HL-60 (cell line): ENCODE measurements around the gene FAM89B.
A peak's percentile ranks its signal among the peaks of the same experiment; 100 is the strongest.

Source experiments
- DNase-seq, 2 experiments: peaks; one replicate each; pipeline ENCODE4 v3.0.0-alpha.2; 2010 to 2020; ENCODE audit warnings: low read depth in 1 of 2, low spot score in 1 of 2
- H3K27ac ChIP-seq: fragments of 250-450 bp; sonication (Bioruptor Pico); replicated peaks from 2 replicates; pipeline ENCODE4 v1.5.1; 2020; ENCODE audit warnings: mild to moderate bottlenecking, moderate library complexity
- H3K27me3 ChIP-seq: fragments of 250-450 bp; sonication (Bioruptor Pico); 2 replicates; pipeline ENCODE4 v1.5.1; 2021; ENCODE audit warnings: mild to moderate bottlenecking, moderate library complexity; ENCODE audit not compliant: insufficient read depth, poor library complexity, severe bottlenecking
- H3K4me3 ChIP-seq: replicated peaks from 2 replicates; pipeline ENCODE4 v1.5.1; 2011; ENCODE audit warnings: mild to moderate bottlenecking, control low read depth, low read length; ENCODE audit not compliant: insufficient read depth
- GABPA ChIP-seq: IDR thresholded peaks from 2 replicates; pipeline ENCODE4 v1.6.1; 2012; ENCODE audit warnings: low read depth
- POLR2AphosphoS5 ChIP-seq: IDR thresholded peaks from 2 replicates; pipeline ENCODE4 v1.6.1; 2012; ENCODE audit warnings: low read depth
- REST ChIP-seq: IDR thresholded peaks from 2 replicates; pipeline ENCODE4 v1.6.1; 2012; ENCODE audit warnings: low read depth; ENCODE audit not compliant: insufficient replicate concordance
- SPI1 ChIP-seq: IDR thresholded peaks from 2 replicates; pipeline ENCODE4 v1.6.1; 2012; ENCODE audit warnings: low read depth, mild to moderate bottlenecking, borderline replicate concordance
- TF ChIP-seq, protein P1 (sequence below): IDR thresholded peaks from one replicate; pipeline ENCODE4 v1.5.1; 2011; ENCODE audit warnings: low read length, control low read depth, inconsistent platforms; ENCODE audit not compliant: insufficient read depth

Gene FAM89B

GRCh38 chr11:65547446-65548125, 24.8 kb upstream of the FAM89B start:
- TF ChIP-seq POLR2AphosphoS5: no peak
- TF ChIP-seq SPI1: no peak
- TF ChIP-seq GABPA: no peak
- TF ChIP-seq REST: no peak
- TF ChIP-seq, protein P1, sequence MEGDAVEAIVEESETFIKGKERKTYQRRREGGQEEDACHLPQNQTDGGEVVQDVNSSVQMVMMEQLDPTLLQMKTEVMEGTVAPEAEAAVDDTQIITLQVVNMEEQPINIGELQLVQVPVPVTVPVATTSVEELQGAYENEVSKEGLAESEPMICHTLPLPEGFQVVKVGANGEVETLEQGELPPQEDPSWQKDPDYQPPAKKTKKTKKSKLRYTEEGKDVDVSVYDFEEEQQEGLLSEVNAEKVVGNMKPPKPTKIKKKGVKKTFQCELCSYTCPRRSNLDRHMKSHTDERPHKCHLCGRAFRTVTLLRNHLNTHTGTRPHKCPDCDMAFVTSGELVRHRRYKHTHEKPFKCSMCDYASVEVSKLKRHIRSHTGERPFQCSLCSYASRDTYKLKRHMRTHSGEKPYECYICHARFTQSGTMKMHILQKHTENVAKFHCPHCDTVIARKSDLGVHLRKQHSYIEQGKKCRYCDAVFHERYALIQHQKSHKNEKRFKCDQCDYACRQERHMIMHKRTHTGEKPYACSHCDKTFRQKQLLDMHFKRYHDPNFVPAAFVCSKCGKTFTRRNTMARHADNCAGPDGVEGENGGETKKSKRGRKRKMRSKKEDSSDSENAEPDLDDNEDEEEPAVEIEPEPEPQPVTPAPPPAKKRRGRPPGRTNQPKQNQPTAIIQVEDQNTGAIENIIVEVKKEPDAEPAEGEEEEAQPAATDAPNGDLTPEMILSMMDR: no peak
- DNase-seq: no peak
- no peaks in the 10 kb centered on the region for H3K27me3 ChIP-seq
- H3K27ac ChIP-seq: no peak overlapping the region
- no peak overlapping the region for H3K4me3 ChIP-seq

DNA sequence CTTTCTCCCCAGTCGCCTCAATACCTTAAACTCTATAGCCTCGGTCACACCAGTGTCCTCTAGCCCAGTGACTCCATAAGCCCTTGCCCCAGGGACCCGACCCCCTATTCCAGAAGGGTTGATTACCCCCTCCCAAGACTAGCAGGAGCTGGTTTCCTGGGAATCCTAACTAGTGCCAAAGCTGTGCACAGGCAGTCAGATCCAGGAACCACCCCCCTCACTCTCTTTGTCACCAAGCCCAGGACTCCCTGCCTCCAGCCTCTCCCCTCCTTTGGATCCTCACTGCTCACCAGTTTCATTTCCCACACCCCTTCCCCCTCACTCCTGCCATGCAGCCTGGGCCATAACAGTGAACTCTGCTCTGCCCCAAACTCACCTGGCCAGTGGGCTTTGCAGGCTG, 23.9 kb upstream of the FAM89B start:
- no peak for DNase-seq
- Histone ChIP-seq H3K27ac (no peak overlapping the region), H3K27me3 (no peaks in the 10 kb centered on the region), H3K4me3 (no peak overlapping the region)
- no peak for TF ChIP-seq SPI1

GRCh38 chr11:65549096-65549495, 23.2 kb upstream of the FAM89B start:
- H3K27me3 ChIP-seq: no peaks in the 10 kb centered on the region
- H3K4me3 ChIP-seq: no peak overlapping the region
- TF ChIP-seq SPI1: no peak
- no peak for TF ChIP-seq GABPA
- TF ChIP-seq, protein P1: no peak
- no peak for TF ChIP-seq POLR2AphosphoS5
- TF ChIP-seq REST: no peak
- no peak for DNase-seq
- H3K27ac ChIP-seq: no peak overlapping the region

DNA sequence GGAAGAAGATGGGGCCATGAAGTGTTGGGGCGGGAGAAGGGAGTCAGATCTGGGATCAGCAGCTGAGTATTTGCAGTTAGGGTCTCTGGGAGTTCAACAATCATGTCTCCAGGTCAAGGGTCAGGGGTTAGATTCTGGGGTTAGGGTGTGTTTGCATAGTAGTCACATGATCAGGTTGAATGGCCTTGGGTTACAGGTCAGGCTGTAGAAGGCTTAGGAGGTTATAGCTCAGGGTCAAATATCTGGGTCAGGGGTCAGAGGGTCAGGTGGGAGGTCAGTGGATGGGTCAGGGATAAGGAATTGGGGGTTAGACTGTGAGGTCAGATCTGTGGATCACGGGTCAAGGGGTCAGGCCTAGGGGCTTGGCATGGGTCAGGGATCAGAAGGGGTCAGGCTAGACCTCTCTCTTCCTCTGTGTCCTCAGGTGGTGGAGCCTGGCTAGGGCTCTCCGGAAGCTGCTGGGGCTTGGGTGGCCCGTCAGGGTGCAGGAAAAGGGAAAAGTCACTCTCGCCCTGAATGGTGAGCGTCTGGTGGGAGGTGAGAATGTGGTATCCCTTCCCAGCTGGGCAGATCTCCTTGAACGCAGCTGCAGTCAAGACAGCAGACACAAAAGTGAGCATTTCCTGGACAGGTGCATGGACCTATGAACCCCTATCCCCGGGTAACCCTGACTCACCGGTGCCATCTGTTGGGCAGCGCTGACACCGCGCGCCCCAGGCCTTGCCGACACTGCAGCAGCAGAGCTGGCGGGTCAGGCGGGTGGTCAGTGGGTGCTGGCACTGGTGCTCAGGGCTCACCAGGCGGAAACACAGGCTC, 20.6 kb upstream of the FAM89B start:
- no peak overlapping the region for H3K4me3 ChIP-seq
- TF ChIP-seq, protein P1: peak; percentile 67
- TF ChIP-seq POLR2AphosphoS5 (peak; percentile 77), GABPA (no peak)
- H3K27ac ChIP-seq: no peak overlapping the region
- DNase-seq: peak in 1 of 2 experiments; percentile 69
- H3K27me3 ChIP-seq: no peaks in the 10 kb centered on the region
